ENCODE data around the gene ZNF148. TPM values are rescaled to one million over a fixed set of nuclear protein-coding genes. Genes with fewer than 3 reads are reported as not detected.

The ZNF148 gene
- total RNA-seq, 1 donor from 2014 or later: 33.1 TPM

DNA sequence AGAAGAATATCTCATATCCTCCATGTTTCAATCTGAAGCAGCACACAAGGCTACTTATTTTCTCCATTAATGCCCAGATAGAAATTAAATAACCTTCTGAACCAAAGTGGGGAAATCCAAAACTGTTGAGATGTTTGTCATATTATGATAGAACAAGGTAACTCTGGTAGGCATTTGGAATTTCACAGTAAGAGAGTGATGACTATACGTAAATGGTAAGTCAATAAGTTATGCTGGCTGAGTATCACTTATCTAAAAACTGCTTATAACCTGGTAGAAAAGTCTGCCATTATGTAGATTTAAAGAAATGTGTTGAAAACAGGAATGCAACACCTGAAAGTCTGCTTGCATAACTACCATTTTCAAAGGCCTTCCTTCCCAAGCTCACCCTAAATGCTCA, 145.4 kb downstream of the ZNF148 start:
- no peak for DNase-seq (ENCODE audit: low spot score)

DNA sequence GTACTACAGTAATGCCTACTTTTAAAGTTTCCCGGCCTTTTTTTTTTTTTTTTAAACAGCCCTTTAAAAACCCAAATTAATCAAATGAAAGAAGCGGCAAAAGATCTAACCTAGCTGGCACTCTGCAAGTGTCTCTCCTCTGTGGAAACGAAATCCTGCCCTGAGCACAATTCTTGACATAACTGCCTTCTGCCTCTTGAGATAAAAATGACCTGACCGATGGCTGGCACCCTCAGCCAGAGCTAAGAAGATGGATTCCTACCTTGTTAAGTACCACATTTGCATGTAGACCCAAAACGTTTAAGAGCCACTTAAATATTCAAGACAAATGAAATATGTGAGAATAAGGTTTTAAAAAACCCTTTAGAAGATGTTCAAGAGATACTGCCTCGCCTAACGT, 146.0 kb downstream of the ZNF148 start:
- no peak for DNase-seq (ENCODE audit: low spot score)

DNA sequence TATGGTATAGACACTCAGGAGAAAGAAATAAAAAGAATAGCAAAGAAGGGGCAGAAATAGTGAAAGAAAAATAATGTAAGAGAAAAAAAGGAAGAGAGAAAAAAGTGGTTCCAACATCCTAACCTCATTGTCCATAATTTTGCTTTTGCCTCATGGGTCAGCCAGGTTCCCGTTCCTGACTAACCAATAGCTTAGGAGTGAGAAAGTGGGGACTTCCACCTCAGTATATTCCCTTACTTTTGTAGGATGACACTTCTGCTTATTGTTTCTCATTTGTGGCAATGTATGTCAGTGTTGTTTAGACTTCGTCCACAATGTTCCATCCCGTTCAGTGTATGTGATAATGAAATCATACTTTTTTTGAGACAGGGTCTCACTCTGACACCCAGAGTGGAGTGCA, 153.3 kb downstream of the ZNF148 start:
- no peak for DNase-seq (ENCODE audit: low spot score)

DNA sequence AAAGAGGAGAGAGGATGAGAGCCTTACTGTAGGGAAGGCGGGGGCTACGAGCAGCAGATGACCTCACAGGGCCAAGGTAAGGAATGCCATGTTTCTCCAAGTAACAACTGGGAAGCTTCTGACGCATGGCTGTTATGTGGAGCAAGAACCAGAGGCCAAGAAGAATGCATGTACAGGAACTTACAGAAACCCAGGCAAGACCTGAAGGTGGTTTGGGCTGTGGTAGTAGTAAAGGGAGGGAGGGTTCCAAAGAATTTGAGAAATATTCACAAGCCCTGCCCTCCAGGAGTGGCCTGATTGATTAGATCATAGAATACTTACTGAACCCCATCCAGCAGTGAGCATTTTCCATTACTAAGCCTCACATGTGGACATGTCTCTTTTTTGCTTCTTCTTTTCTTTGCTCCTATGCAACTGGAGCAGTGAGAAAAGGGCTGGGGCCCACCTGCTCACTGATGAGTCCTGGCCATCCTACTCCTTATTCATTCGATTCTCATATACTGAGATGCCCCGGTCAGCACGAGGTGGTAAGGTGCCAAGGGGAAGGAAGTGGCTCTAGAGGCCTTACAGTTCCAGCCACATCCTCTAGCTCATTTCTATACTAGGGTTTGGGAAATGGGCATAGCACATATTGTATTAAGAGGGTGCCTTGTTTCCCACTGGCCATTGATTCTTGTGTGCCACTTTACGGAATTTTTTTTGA, 154.2 kb downstream of the ZNF148 start:
- no peak for DNase-seq (ENCODE audit: low spot score)

DNA sequence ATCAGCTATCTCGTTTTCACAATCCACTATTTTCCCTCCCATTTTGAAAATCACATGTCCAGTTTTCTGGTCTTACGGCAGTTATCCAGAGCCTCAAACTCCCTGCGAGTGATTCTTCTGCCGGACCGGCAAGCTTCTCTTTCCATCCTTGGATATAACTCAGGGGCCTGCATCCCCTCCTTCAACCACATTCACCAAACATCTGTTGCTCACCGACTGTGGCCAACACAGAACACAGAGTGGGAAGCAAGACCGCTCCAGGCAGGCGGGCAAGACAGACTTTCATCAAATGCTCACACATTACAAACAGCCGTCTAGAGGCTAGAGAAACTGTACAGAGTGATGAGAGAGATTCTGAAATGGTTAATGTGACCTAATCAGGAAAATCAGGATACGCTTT, 154.9 kb downstream of the ZNF148 start:
- no peak for DNase-seq (ENCODE audit: low spot score)

DNA sequence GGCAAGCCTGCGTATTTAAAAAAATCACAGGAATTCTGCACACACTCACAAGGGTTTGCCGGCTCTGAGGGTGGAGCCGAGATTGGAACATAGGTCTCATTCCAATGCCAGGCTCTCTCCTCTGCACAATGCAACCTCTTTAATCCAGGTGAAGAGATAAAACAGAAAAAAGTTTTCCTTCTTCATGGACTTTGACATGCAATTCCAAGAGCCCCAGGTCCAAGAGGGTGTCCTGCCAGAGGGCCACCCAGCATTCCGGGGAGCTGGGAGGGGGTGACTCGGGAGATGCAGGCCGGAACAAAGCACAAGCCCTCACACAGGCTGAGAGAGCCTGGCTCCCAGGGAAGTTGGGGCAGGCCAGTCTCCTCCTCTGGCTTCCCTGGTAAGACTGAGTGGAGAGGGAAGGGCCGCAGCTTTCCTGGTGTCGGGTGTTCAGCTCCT, 155.8 kb downstream of the ZNF148 start:
- DNase-seq (ENCODE audit: low spot score): no peak

DNA sequence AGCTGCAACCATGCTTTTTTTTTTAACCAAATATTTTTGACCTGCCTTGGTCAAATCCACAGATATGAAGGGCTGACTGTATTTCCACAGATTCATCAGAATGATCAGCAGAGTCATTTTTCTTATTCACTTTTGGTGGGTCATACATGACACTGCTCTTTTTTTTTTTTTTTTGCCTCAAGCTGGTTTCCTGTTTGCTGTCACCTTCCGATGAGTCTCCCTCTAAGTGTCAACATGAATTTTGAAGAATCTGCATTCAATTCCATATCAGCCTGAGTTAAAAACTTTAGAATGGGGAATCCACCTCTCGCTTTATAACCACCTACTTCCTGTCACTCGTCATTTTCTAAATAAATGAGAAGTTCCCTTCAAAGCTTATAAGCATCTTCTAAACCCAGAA, 160.4 kb downstream of the ZNF148 start:
- no peak for DNase-seq (ENCODE audit: low spot score)

DNA sequence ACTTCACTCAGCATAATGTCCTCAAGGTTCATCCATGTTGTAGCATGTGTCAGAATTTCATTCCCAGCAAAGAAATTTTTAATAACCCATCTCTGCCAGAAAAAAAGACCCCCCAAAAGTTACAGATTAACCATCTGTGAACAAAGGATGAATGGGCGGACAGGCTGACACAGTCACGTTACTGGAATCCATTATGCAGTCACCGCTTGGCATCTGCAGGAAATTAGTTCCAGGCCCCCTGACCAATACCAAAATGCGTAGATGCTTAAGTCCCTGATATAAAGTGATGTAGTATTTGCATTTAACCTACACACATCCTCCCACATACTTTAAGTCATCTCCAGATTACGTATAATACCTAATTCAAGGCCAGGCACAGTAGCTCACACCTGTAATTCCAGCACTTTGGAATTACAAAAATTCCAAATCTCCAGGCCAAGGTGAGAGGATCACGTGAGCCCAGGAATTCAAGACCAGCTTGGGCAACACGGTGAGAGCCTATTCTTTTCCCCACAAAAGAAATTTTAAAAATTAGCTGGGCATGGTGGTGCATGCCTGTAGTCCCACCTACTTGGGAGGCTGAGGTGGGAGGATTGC, 161.1 kb downstream of the ZNF148 start:
- no peak for DNase-seq (ENCODE audit: low spot score)

DNA sequence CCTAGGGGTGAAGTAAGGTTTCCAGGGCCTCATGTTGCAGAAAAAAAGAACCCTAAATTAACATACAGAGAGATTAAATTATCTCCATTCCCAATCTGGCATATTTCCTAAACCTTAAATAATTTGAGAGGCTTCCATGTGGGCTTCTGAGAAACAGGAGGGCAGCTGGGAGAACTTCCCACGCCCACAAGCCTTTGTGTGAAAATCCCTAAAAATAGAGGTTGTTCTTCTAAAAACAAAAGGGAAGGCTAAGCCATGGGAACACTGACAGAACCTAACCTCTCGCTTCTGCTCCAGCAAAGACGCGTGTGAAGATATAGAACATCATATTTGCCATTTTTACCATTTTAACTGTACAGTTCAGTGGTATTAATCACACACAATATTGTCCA, 161.8 kb downstream of the ZNF148 start:
- no peak for DNase-seq (ENCODE audit: low spot score)

DNA sequence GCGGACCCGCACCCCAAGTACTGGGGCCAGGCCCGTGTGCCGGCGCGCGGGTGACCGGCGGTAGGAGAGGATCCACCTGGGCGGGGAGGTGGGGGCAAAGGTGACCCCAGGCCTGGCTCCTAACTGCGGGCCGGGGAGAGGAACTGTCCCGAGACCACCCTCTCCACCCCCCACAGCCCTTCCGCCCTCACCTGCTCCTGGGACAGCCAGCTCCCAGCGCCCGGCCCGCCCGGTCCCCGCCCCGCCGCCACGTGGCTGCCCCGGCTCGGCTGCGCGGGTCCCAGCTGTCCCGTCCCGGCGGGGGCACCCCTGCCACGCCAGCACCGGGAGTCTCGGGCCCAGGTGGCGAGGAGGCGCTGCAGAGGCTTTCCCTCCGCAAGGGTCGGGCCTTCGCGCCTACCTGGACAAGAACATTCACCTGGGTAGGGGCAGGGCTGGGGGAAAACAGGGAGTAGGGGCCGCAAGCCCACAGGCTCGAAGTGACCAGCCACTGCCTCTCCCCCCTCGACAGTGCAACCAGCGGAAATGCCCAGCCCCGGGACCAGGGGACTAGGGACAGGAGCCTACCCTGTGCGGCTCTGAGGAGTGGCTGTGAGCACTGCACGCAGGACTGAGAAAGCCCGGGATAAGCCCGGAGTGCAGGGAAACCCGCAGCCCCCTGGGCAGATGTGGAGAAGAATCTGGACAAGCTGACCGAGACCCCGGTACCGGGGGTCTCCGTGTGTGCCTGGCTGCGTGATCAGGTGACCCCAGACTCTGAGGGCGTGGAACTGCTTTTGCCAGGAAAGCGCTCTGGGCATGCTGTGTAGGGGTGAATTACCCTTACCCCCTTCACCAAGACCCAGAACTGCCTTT, 162.4 kb downstream of the ZNF148 start, which contains the start of gene SLC12A8:
SLC12A8 (minus strand) TSS at position 240 of the 855 bp plus-strand sequence. CDS start 1,399 bp downstream, outside the sequence.
- no peak for DNase-seq (ENCODE audit: low spot score)

DNA sequence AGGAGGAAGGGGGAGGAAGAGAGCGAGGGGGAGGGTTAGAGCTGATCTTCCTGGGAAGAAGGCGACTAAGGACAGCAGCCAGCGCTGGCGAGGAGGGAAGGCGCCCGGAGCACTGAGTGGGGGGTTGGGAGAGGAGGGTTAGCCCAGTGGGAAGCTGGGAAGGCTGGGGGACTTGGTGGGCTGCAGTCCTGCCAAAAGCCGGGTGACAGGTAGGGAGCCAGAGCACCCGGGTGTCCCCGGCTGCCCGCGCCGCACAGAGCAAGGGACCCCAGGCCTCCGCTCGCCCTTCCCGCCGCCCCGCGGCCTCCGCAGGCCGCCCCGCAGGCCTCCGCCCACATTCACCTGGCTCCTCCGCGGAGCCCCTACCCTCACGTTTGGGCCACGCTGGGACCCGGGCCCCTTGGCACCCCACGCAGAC, 163.0 kb downstream of the ZNF148 start:
- no peak for DNase-seq (ENCODE audit: low spot score)

DNA sequence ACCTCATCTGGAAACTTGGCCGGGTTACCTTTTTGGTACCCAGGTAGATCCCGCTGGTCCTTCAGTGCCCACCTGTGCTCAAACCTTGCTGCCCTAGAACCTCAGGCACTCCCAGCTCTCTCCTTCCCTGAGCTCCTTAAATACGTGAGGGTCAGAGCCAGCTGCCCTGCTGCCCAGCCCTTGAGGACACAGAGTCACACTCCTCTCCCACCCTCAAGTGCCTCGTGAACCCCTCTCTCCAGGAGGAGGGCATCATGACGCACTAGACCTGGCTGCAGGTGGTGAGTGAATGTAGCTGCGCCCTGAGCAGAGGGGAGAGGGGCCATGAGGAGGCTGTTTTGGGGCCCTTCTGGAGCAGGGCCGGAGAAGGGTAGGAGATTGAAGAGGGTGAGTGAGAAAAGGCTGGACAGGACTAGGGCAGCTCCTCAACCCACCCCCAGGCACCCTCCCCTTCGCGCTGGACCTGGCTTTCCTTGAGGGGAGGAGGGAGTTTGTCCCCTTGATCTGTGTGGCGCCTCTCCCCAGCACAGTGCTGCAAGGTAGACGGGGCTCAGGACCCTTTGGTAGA, 163.5 kb downstream of the ZNF148 start:
- DNase-seq (ENCODE audit: low spot score): no peak

DNA sequence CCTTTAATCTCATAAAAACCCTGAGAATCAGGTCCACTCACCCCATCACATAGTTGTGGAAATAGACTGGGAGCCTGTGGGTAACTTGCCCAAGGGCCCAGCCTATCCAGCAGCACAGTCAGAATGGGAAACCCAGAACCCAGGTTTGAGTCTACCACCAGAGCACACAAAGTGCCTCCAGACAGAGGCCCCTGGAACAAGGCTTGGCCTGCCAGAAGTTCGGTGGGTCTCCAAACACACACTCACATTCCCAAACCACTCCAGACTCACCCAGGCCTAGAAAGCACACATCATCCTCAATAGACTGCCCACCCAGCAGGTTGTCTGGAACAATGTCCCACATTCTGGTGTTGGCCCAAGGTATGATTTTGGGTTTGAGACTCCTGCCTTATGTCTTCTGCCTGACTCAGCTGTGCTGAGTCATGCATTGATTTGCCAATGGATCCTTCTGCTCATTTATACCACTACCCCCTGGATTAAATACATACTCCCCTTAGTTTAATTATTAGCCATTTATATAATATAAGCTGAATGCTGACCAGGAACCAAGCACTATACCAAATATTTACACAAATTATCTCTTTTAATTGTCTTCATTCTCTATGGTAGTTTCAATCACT, 167.1 kb downstream of the ZNF148 start:
- no peak for DNase-seq (ENCODE audit: low spot score)

DNA sequence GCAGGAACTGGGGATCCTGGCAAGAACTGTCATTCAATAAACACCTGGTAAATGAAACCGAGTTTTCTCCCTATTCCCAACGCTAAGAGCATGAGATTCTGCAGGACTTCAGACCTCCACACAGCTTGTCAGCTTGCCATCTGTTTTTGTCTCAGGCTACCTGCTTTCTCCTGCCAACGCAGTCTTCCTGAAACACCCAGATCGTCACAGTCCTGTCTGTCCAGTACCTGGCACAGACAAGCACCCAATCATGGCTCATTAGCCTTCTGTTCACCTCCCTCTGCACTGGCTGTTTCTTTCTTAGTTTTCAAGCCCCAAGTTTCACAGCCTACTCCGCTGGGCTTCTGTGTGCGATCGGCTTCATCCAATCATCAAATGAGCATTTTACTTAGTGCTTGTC, 167.6 kb downstream of the ZNF148 start:
- DNase-seq (ENCODE audit: low spot score): no peak

DNA sequence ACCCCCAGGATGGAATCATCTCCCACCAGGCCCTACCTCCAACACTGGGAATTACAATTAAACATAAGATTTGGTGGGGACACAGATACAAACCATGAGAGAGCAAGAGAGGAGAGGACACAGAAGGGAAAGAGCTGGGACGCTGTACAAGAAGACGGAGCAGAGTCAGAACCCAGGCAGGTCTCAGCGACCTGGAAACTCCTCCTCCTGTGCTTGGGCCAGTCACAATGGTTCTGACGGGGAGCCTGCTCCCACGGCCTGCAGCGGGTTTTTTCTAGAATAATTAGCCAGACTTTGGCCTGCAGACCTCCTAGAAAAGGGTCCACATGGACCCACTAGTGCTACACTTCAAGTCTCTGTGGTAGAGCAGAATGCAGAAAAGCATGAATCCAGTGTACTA, 168.2 kb downstream of the ZNF148 start:
- DNase-seq (ENCODE audit: low spot score): no peak

DNA sequence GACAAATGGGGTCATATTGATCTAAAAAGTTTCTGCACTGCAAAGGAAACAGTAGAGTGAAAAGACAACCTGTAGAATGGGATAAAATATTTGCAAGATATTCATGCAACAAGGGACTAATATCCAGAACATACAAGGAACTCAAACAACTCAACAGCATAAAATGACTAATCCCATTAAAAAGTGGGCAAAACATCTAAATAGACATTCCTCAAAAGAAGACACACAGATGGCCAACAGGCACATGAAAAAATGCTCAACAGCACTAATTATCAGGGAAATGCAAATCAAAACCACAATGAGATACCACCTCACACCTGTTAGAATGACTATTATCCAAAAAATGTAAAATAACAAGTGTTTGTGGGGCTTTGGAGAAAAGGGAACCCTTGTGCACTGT, 171.4 kb downstream of the ZNF148 start:
- no peak for DNase-seq (ENCODE audit: low spot score)

DNA sequence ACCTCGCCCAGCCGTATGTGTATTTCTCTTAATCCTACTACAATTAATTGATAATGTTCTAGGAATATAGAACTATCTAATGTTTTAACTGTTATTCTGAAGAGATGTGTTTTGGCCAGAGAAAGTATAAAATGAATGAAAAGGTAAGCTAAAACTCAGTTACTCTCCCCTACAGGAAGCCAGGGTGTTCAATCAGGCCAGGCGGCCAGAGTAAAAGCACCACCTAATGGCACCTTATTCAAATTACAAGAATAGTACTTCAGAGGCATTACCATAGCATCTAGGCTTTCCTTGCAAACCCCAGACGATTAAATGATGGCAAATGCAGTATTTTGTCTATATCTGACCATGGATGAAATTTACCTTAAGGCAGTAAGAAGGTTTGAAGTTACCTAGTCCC, 172.9 kb downstream of the ZNF148 start:
- DNase-seq (ENCODE audit: low spot score): no peak

DNA sequence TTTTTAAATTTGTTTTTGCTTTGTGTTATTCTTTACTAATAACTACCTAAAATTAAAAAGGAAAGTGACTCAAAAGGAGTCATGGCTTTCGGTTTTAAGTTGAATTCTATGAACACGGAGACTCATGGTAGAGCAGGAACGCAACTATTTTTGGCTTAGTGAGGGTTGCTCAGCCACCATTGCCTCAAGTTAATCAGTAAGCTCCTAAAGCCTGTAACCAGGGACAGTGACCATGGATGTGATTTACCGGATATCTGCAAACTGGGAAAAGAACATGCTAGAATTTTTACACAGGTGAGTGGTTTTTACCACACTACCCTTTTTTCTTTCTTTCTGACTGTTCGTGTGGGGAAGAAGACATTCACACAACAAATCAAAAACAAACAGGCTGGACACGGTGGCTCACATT, 174.4 kb downstream of the ZNF148 start:
- DNase-seq (ENCODE audit: low spot score): no peak

DNA sequence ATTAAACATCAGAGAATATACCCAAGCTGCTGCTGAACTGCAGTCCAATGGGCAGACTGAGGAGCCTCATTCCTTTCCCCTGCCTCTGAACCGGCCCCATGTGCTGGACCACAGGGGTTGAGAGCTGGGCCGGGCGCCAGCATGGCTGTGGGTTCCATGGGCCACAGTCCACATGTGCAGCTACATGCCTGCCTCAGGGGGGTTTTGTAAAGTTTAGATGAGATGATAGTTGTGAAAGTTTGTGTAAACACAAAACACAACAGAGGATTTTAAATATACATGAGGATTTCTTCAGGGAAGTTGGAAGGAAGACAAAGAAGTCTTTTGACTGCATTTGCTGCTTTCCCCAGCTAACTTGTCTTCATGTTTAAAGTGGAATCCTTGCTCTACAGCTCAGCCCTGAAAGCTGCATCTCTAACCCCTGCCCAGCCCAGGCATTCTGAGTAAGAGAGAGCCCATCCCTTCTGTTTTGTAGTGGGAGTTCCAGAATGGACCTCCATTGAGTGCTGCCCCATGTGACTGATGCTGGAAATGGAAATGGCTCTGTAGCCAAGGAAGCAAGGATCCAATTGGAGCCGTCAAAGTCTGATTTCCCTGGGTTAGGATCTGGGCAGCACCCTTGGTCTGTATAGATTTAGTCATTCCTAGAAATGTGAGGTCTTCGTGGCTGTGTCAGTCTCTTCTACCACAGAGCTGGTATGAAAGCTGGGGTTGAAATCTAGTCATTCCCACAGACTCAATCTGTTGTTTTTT, 180.1 kb downstream of the ZNF148 start:
- no peak for DNase-seq (ENCODE audit: low spot score)

DNA sequence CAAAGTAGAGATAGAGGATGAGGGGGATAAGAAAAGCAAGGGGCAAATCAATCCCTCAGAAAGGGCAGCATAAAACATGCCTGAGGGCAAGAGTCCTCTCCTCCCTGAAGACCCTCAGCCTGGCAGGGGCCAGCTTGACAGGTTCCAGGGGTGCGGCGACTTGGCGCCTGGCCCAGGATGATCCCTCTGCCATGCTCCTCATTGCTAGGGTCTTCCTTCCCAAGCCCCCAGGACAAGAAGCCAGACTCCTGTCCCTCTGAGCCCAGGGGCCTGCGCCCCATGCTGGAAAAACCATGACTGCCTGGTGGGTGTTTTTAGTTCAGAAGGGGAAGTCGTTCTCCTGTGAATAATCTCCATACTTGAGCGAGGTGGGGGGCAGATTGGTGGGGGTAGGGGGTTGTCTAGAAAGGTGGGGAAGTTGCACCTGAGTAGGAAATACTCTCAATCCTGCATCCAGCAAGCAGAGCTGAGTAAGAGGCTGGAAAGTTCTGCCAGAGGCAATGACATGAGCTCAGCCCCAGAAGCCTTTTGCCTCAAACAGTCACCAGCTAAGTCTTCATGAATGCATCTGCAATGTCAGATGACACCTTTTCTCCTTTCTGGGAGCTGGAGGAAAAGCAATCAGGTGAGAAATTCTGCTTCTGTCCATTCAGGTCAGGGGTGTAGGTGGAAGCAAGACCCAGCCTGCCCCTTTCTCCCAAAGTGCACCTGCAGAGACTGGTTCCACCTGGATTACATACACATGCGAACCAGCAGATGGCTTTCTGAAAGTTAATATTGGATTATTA, 180.9 kb downstream of the ZNF148 start:
- DNase-seq (ENCODE audit: low spot score): no peak
